ENCODE data around the gene KRTAP5-9.

- TF ChIP-seq CTCF (IDR thresholded peaks at IDR 0.05) (no peak), POLR2A (IDR thresholded peaks at IDR 0.05) (no peak), POLR2AphosphoS5 (IDR thresholded peaks at IDR 0.05) (no peak), EP300 (IDR thresholded peaks at IDR 0.05) (no peak)
Measured at GRCh38 chr11:71537537-71537936, 10.7 kb upstream of the KRTAP5-9 start.

Data from upper lobe of left lung (tissue), 4 donors.